Retinal pigment epithelial cell (primary cell): ENCODE data around the gene DAD1.
A peak's percentile ranks its signal among the peaks of the same experiment; 100 is the strongest.
"Not testable (repeated sequence)": the region's sequence is repeated elsewhere in the genome, so short reads cannot be mapped to it uniquely, and the experiment has no call there.

ENCODE experiments used
- DNase-seq: peaks from one replicate; pipeline ENCODE4 v3.0.0-alpha.2; 2010; ENCODE audit warnings: low read depth
- H3K4me3 ChIP-seq: 2 replicates; pipeline ENCODE4 v1.5.1; 2011; ENCODE audit warnings: mild to moderate bottlenecking, low read length, control low read depth, moderate library complexity
- TF ChIP-seq, protein P1 (sequence below): conservative IDR thresholded peaks from 2 replicates; pipeline ENCODE4 v1.5.1; 2011; ENCODE audit warnings: low read depth, low read length, control low read depth, inconsistent platforms

DAD1 gene

DNA sequence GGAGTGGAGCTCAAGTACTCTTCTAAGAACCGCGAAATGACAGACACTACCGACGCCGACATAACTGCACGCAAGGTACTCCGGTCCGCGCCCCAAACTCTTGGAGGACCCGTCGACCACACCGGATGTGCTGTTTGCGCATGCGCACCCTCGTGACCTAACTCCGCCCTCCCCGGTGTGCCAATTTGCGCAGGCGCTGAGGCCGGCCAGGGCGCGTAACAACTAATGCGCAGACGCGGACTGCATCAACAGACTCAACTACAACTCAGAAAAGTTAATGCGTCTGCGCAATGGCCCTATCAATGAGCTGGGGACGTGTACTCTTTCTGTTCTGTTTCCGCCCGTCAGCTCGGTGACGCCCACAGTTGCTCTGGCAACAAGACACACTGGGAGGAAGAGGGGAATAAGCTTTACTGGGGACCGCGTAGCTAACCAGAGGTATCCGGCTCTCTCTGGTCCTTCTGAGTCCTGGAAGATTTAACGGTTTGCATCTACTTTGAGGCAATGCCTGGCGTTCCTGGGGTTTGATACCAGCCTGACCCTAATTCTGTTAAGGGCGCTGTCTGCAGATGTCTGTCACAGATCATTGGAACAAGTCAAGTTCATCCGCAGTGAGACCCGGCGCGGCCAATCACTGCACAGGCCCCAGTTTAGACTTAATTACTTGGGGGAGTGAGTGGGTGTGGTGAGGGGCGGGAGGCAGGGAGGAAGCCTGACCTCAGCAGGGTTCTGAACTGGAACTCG is at the start of gene DAD1:
TSS of gene DAD1 (minus strand) at position 129 of the 744 bp plus-strand sequence. CDS start at position 62, 67 bp downstream.
- peak within 1 kb of the TSS; percentile 95 for H3K4me3 ChIP-seq
- TF ChIP-seq, protein P1, sequence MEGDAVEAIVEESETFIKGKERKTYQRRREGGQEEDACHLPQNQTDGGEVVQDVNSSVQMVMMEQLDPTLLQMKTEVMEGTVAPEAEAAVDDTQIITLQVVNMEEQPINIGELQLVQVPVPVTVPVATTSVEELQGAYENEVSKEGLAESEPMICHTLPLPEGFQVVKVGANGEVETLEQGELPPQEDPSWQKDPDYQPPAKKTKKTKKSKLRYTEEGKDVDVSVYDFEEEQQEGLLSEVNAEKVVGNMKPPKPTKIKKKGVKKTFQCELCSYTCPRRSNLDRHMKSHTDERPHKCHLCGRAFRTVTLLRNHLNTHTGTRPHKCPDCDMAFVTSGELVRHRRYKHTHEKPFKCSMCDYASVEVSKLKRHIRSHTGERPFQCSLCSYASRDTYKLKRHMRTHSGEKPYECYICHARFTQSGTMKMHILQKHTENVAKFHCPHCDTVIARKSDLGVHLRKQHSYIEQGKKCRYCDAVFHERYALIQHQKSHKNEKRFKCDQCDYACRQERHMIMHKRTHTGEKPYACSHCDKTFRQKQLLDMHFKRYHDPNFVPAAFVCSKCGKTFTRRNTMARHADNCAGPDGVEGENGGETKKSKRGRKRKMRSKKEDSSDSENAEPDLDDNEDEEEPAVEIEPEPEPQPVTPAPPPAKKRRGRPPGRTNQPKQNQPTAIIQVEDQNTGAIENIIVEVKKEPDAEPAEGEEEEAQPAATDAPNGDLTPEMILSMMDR, result no peak
- DNase-seq, result peak; percentile 99

DNA sequence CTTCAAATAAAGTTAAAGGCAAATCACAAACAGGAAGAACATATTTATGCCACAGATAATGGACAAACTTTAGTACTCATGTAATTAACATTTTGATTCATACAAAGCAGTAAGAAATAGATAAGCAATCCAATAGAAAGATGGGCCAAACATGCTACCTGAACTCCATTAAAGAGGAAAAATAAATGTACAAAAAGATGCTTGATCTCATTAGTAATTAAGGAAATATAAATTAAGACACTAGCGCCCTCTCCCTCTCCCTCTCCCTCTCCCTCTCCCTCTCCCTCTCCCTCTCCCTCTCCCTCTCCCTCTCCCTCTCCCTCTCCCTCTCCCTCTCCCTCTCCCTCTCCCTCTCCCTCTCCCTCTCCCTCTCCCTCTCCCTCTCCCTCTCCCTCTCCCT is 47.0 kb upstream of the DAD1 start:
- not testable (repeated sequence) for DNase-seq, H3K4me3 ChIP-seq

DNA sequence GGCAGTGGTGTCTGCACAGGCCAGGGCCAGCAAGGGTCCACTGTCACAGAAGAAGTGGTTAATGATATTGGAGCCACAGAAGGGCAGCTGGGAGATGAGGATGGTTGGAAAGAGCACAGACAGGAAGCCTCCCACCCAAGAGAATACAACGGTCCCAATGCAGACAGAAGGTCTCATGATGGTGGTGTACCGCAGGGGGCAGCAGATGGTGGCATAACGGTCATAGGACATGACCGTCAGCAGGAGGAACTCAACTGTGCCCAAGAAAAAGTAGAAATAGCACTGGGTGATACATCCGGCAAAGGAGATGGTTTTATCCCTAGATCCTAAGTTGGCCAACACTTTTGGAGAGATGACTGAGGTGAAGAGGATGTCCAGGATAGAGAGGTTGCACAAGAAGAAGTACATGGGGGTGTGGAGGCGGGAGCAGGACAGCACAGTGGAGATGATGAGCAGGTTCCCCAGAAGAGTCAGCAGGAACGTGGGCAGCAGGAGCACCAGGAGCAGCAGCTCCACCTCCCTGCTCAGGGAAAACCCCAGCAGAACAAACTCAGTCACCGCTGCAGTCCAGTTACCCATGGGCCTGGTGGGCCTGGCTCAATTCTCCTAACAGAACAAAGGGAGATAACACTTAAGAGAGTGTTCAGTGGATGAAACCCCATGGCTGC is 45.3 kb upstream of the DAD1 start:
- no peak for DNase-seq
- TF ChIP-seq, protein P1, result no peak
- H3K4me3 ChIP-seq, result no peak overlapping the region

DNA sequence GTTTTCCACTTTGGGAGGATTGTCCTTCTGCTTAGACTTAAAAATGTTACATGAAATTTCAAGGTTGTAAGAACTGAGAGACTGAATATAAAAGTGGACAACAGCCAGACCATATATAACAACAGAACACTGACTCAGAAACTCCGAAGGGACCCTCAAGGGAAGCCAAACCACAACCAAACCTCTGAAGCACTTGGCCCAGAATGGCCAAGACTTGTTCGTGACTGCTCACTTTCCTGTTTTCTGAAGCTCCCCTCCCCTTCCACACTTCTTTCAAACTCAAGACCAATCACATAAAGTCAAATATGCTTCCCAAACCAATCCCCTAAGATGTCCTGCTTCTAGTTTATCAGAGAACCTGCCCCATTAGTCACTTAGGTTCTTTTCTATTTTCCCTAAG is 41.5 kb upstream of the DAD1 start:
- H3K4me3 ChIP-seq, result no peak overlapping the region
- DNase-seq, result no peak
- TF ChIP-seq, protein P1, result no peak

DNA sequence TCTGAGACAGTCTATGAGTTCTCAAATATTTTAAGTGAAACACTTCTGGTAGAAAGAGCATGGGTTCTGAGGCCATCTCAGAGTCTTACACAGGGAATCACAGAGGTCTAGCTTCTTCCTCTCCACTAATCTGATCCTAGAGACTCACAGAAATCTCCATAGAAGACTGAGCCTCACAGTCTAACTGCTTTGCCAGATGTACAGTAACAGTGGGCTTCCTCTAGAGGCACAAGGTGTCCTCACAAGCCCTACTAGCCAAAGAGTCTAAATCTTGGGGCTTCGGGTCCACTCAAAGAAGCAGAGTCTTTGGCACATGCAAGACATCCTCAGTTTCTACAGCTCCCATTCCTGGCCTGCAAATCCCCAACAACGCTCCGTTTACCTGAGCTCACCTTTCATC is 41.0 kb upstream of the DAD1 start:
- DNase-seq, result no peak
- TF ChIP-seq, protein P1, result no peak
- H3K4me3 ChIP-seq, result no peak overlapping the region

DNA sequence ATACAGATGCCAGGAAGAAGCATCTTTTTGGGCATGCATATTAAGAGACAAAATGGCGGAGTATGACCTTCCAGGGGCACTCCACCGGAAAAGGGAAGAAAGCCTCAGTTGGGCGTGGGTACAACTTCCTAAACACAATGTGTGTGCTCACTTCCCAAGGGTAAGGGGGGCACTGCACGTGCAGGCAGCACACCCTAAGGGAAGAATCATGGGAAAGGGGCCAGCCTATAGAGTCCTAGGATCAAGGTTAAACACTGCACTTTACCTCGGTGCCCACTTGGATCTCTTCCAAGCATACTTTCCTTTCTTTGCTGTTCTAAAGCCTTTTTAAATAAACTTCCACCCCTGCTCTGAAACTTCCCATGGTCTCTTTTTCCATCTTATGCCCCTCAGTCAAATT is 40.3 kb upstream of the DAD1 start:
- TF ChIP-seq, protein P1, result no peak
- DNase-seq, result no peak
- no peak overlapping the region for H3K4me3 ChIP-seq

DNA sequence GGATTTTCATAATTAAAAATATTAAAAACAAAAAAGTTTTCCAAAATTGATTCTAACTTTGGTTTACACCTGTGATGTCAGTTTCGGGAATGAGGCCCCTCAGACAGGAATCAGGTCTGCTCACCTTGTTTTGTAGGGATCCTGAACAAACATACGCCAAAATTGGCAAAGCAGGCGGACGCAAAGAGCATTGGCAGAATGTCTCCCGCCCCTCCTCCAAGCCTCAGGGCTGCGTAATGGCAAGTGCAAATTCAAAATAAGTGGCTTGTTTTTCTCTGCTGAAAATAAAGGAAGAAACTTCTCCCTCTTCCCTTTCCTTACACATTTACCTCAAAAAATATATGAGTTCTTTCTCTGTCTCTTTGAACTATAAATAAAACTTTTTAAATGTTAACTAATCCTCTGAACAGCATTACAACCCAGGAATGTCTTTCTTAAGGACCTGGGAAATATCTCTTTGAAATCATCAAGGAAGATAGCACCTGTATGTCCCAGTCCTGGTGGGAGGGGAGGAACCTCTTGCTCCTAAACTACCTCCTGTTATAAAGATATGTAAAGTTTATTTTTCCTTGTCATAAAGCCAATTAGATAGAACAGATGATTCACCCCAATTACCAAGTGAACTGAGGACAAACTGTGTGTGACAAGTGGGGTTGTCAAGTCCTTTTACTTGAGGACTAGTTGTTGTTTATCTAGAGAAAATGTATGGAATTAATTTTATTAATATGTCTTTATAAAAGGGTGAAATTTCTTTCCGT is 38.7 kb upstream of the DAD1 start:
- TF ChIP-seq, protein P1, result no peak
- no peak overlapping the region for H3K4me3 ChIP-seq
- DNase-seq, result no peak
